Spinal cord (tissue), 10 donors: Measurements from ENCODE around the gene BOC. TPM values are rescaled to one million over a fixed set of nuclear protein-coding genes. Genes with fewer than 3 reads are reported as not detected.
A peak's percentile ranks its signal among the peaks of the same experiment; 100 is the strongest.

Experiments used
- DNase-seq, 6 donors: peaks; one replicate each; pipeline versions ENCODE4 v3.0.0 to v3.0.0-alpha.2; 2013 to 2015; ENCODE audit warnings: low spot score in 6 of 6, low read depth in 4 of 6
- H3K27ac ChIP-seq: one replicate; pipeline ENCODE4 v1.5.1; 2013; ENCODE audit warnings: low read depth, low read length, control low read depth
- H3K27me3 ChIP-seq: one replicate; pipeline ENCODE4 v1.6.1; 2013; ENCODE audit warnings: low read length; ENCODE audit not compliant: control insufficient read depth, insufficient read depth
- H3K36me3 ChIP-seq: one replicate; pipeline ENCODE4 v1.6.1; 2013; ENCODE audit warnings: low read length; ENCODE audit not compliant: control insufficient read depth, insufficient read depth
- H3K4me1 ChIP-seq: one replicate; pipeline ENCODE4 v1.6.1; 2013; ENCODE audit warnings: low read length; ENCODE audit not compliant: control insufficient read depth, insufficient read depth
- H3K4me3 ChIP-seq: one replicate; pipeline ENCODE4 v1.5.1; 2013; ENCODE audit warnings: low read depth, low read length, control low read depth
- H3K9me3 ChIP-seq: one replicate; pipeline ENCODE4 v1.6.1; 2013; ENCODE audit warnings: low read length; ENCODE audit not compliant: control insufficient read depth, insufficient read depth
- WGBS: methylation state at CpG from one replicate; pipeline ENCODE4 v1.1.5; 2013; ENCODE audit warnings: missing lambda C conversion rate; ENCODE audit not compliant: insufficient coverage; 5-methylcytosine and 5-hydroxymethylcytosine counted together
- polyA plus RNA-seq, 2 donors: library from polyadenylated mRNA; unstranded; fragments of 120-200 nt; gene quantifications; one replicate each; pipeline ENCODE4 v1.2.1, GENCODE V29; 2013; ENCODE audit not compliant: insufficient read length in 2 of 2
- total RNA-seq, 2 donors: library from RNA; depleted of rRNA in 1 of 2; stranded (reverse); fragments of 120-200 nt in 1 of 2; fragments of >200 nt in 1 of 2; gene quantifications; one replicate each; pipeline versions ENCODE4 v1.2.3 to v1.2.4, GENCODE V29; 2013 to 2014
- donor health status: healthy.

BOC gene
- total and polyA plus RNA-seq, 4 donors: 37.7 to 57.0 (median 47.3) TPM

DNA sequence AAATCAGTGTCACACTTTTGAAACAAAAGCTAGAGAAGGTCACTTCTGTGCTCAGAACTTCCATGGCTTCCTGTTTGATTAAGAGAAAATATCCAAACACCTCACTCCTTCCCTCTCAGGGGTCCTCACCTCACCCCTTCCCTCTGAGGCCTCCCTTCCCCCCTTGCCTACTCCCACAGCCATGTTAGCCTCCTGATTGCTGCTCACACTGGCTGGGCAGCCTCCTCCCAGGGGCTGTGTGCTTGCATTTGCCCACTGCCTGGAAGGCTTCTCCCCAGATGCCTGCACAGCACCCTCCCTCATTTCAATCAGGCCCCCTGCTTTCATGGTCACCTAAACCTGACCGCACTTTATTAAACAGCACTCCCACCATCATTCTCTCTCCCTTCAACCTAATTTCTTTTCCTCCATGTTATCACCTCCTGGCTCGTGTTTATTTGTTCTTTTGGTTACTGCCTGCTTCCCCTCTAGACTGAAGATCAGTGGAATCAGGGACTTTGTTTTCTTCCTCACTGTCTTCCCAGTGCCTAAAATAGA, 10.4 kb downstream of the BOC start:
- Histone ChIP-seq H3K36me3 (peaks cover 19% of the 10 kb centered on the region), H3K27ac (peak overlapping the region; percentile 3), H3K27me3 (peaks cover 6% of the 10 kb centered on the region), H3K4me1 (peaks cover 35% of the 10 kb centered on the region), H3K4me3 (no peak overlapping the region), H3K9me3 (no peaks in the 10 kb centered on the region)
- DNase-seq: no peak
- 31% methylated on average over 2 of the region's 2 CpGs for WGBS

- DNase-seq: peak in 2 of 6 donors; percentile 51 to 62
- 28% methylated on average over 5 of the region's 10 CpGs for WGBS
- Histone ChIP-seq H3K4me3 (no peak overlapping the region), H3K9me3 (no peaks in the 10 kb centered on the region), H3K27ac (peak overlapping the region; percentile 35), H3K36me3 (peaks cover 14% of the 10 kb centered on the region), H3K4me1 (peaks cover 35% of the 10 kb centered on the region), H3K27me3 (peaks cover 6% of the 10 kb centered on the region)
These were observed 11.2 kb downstream of the BOC start for GRCh38 chr3:113222451-113223086.

DNA sequence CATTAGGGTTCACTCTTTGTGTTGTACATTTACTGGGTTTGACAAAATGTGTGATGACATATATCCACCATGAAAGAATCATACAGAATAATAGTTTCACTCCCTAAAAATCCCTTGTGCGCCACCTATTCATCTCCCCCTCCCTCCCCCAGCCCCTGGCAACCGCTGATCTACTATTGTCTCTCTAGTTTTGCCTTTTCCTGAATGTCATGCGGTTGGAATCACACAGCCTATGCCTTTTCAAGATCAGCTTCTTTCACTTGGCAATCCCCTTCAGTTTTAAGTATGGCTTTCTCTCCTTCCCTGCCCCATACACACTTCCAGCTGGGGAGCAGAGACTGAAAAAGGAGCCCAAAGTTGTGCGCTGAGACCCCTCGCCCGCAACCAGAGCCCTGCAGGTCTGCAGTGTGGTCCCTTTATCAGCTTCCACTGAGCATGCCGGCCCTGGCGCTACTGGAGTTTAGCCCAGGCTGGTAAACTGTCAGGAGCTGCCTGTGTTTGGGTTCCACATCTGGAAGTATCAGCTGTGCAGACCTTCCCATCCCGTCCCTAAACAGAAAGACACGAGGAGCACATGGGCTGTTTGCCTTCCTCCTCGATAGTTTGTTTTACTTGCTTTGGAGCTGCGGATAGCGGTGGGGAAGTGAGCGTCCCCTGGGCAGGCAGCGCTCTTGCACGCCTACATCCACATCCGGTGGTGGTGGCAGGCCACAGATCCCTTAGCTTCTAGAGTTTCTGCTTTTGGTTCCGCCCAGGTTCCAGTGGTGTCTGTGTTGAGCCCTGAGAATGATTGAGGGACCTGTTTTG, 12.3 kb downstream of the BOC start:
- DNase-seq: peak in 2 of 6 donors; percentile 51 to 58
- Histone ChIP-seq H3K27me3 (peaks cover 6% of the 10 kb centered on the region), H3K4me3 (no peak overlapping the region), H3K36me3 (peaks cover 10% of the 10 kb centered on the region), H3K27ac (peak overlapping the region; percentile 35), H3K4me1 (peaks cover 37% of the 10 kb centered on the region), H3K9me3 (no peaks in the 10 kb centered on the region)
- WGBS: 54% methylated on average over 17 of the region's 18 CpGs

DNA sequence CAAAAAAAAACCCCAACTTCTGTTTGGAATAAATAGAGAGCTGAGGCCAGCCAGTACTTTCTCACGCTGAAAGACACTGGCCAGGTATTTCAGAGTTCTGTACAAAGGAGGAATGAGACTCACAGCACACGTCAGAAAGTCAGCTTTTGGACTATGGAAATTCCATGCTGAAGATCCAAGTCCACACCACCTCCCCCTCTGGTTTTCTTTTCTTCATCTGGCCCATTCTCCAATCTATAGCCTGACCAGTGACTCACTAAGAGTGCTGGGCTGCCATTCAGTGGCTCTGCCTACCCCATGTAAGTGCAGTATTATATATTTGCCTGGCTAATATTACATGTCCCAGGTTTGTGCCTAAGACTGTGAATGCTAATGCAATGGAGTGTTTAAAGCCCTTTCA, 13.9 kb downstream of the BOC start:
- no peak for DNase-seq
- H3K27ac ChIP-seq: no peak overlapping the region
- H3K4me3 ChIP-seq: no peak overlapping the region
- peaks cover 6% of the 10 kb centered on the region for H3K27me3 ChIP-seq
- H3K4me1 ChIP-seq: peaks cover 39% of the 10 kb centered on the region
- WGBS: 54% methylated on average over 2 of the region's 2 CpGs
- peaks cover 6% of the 10 kb centered on the region for H3K36me3 ChIP-seq
- H3K9me3 ChIP-seq: no peaks in the 10 kb centered on the region

DNA sequence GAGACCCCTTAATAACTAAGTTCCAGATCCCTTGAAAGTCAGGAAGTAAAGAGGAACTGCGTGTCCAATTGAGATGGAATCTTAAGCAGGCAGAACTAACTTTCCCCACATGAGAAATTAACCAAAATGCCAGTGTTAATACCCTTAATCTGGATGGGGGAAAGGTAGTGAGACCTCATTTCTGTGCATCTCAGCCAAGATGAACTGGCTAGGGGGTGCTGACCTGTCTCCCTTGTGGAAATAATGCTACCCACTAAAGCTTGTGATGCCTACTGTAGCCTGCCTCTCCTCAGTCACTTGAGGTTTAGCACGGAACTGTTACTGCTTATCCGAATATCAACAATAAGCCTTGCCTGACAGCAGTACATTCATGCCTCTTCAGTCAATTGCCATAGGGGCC, 15.1 kb downstream of the BOC start:
- Histone ChIP-seq H3K27me3 (peaks cover 2% of the 10 kb centered on the region), H3K4me1 (peaks cover 33% of the 10 kb centered on the region)
- no peak for DNase-seq

GRCh38 chr3:113227146-113227545, 15.8 kb downstream of the BOC start:
- WGBS: 89% methylated on average over 1 of the region's 1 CpG
- no peaks in the 10 kb centered on the region for H3K36me3 ChIP-seq
- peaks cover 2% of the 10 kb centered on the region for H3K27me3 ChIP-seq
- no peak for DNase-seq
- no peak overlapping the region for H3K4me3 ChIP-seq
- peaks cover 32% of the 10 kb centered on the region for H3K4me1 ChIP-seq
- no peak overlapping the region for H3K27ac ChIP-seq
- no peaks in the 10 kb centered on the region for H3K9me3 ChIP-seq

More for the DNA sequence above, 15.1 kb downstream of the BOC start:
- no peak overlapping the region for H3K27ac ChIP-seq
- 50% methylated on average over 2 of the region's 3 CpGs for WGBS
- H3K9me3 ChIP-seq: no peaks in the 10 kb centered on the region
- peaks cover 3% of the 10 kb centered on the region for H3K36me3 ChIP-seq
- H3K4me3 ChIP-seq: no peak overlapping the region

- H3K27me3 ChIP-seq: peaks cover under 1% of the 10 kb centered on the region
- no peak overlapping the region for H3K27ac ChIP-seq
These were observed 17.3 kb downstream of the BOC start for GRCh38 chr3:113228498-113229286.

DNA sequence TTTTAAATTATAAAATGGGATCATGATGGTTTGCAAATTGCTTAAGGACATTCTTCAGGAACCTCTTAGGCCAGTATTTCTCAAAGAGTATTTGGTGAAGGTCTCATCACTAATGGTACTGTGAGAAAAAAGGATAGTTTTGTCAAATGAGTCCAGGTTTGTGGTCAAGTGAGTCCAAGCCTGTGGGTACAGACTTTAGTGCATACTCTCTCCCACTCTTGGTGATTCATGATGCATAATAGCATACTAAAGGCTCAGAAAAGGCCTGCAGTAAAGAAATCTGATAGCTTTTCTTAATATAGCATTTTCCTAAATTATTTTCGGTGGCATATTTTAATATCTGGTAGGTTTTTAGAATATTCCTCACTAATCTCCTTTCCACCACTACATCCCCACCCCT, 20.0 kb downstream of the BOC start:
- no CpG with 5 or more reads among the region's 1 CpG for WGBS
- no peaks in the 10 kb centered on the region for H3K9me3 ChIP-seq
- H3K4me3 ChIP-seq: no peak overlapping the region
- H3K27me3 ChIP-seq: no peaks in the 10 kb centered on the region
- H3K36me3 ChIP-seq: peaks cover 3% of the 10 kb centered on the region
- peaks cover 24% of the 10 kb centered on the region for H3K4me1 ChIP-seq
- no peak for DNase-seq
- H3K27ac ChIP-seq: no peak overlapping the region

More at GRCh38 chr3:113228498-113229286, 17.3 kb downstream of the BOC start:
- H3K36me3 ChIP-seq: peaks cover 3% of the 10 kb centered on the region
- no peak overlapping the region for H3K4me3 ChIP-seq
- H3K9me3 ChIP-seq: no peaks in the 10 kb centered on the region
- 46% methylated on average over 6 of the region's 6 CpGs for WGBS
- peak in 1 of 6 donors; percentile 60 for DNase-seq
- H3K4me1 ChIP-seq: peaks cover 25% of the 10 kb centered on the region

- Histone ChIP-seq H3K27me3 (no peaks in the 10 kb centered on the region), H3K9me3 (no peaks in the 10 kb centered on the region), H3K36me3 (peaks cover 3% of the 10 kb centered on the region), H3K4me3 (no peak overlapping the region), H3K4me1 (peaks cover 24% of the 10 kb centered on the region), H3K27ac (no peak overlapping the region)
- DNase-seq: peak in 2 of 6 donors; percentile 88 to 92
- 7% methylated on average over 1 of the region's 1 CpG for WGBS
These were observed 20.5 kb downstream of the BOC start for GRCh38 chr3:113231827-113232253.
